HG03175 (cell line): ENCODE data around the gene BCL7C.

Experiments used
- ATAC-seq: cut with Tn5 transposase; IDR thresholded peaks from one replicate; pipeline ENCODE4 v1.9.1; 2021; ENCODE audit warnings: mild to moderate bottlenecking, moderate library complexity; ENCODE audit not compliant: unreplicated experiment

The BCL7C gene

DNA sequence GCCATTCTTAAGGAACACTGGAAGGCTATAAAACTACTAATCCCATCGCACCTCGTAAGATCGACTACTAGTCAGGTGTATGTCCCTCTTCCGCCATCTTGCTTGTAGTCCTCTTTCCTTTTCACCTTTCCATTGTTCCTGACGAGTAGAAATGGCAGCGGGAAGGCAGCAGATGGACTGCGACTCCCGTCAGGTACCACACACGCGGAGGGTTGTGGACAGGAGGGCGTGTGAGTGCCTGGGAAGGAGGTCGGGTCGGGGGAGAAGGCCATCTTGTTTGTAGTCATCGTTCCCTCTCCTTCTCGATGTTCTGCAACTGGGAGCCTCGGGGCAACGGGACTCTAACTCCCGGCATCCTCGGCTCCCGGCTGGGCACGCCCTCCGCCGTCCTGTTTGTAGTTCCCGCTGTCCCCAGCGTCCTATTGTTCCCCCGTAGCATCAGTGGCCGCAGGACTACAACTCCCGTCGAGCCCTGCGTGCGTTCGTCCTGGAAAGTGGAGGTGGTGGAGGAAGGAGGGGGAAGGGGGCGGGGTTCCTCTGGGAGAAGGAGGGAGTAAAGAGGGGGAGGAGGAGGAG, 29.2 kb upstream of the BCL7C start:
- peak; percentile 75 for ATAC-seq

DNA sequence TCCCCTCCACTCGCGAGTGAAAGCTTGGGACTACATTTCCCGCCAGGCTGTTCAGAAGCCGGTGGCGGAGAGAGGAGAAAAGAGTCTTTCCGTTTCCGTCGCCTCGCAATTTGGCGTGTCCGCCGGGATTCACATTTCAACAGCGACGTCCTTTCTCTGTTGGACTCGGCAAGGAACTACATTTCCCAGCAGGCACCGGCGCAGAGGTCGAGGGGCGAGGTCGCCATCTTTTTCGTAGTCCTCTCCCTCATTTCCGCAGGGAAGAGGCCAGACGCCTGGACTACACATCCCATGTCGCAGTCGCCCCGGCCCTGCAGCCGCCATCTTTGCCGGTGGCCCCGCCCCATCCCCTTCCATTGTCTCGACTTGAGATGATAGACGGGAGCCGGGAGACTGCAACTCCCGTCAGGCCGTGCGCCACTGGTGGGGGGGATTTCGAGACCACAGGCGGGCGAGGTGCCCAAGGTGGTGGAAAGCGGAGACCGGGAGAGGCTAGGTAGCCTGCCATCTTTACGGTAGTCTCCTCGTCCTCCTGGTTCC, 28.6 kb upstream of the BCL7C start:
- ATAC-seq = peak; percentile 75

DNA sequence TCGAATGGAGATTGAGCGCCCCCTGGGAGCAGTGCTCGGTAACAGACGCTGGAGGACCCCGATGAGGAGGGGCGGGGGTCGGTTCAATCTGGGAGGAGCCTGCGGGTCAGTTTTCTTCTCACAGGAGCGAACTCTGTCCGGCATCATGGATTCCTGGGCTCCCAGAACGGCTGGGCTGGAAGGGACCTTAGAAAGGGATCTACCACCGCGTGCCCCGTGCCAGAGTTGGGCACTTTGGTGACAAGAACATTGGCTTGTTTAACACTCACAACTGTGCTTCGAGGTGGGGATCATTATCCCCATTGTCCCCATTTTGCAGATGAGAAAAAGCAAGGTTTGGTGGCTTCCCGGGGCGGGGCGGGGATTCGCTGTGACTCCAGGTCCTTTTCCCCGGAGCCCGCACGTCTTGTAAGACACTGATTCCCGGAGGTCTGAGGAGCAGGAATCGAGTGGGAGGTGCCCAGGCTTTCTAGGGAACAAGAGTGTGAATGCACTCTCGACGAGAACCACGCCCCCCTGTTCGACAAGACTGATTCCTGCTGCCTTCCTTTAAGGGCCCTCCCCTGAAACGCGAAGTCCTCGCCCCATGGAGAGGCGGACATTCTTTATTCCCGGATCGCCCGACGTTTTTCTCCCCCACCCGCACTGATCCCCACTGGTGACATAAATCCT, 28.0 kb upstream of the BCL7C start:
- ATAC-seq = no peak

DNA sequence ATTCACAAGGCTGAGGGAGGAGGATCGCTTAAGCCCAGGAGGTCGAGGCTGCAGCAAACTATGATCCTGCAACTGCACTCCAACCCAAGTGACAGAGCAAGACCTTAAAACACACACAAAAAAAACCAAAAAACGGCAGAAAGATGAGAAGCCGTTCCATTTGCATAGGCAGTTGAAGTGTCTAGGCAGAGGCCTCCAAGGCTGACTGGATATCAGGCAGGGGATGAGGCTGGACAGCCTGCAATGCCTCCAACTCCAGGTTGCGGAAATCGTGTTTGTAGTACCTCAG, 27.5 kb upstream of the BCL7C start:
- ATAC-seq = no peak

DNA sequence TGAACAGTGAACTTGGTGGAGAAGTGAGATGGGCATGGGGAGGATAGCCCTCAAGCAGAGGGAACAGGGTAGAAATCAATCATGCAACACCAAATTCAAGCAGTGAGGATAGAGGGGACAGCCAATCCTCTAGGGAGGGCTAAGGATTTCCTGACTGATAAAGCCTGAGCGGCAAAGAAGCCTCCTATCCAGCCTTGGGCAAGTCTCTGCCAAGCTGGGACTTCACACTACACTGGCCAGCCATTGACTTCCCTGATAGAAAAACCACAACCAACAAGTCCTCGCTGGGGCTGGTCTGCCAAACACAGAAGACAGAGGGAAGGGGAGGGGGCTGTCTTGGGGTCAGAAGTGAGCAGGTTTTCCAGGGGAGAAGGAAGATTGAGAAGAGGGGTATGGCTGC, 27.0 kb upstream of the BCL7C start:
- ATAC-seq = no peak

DNA sequence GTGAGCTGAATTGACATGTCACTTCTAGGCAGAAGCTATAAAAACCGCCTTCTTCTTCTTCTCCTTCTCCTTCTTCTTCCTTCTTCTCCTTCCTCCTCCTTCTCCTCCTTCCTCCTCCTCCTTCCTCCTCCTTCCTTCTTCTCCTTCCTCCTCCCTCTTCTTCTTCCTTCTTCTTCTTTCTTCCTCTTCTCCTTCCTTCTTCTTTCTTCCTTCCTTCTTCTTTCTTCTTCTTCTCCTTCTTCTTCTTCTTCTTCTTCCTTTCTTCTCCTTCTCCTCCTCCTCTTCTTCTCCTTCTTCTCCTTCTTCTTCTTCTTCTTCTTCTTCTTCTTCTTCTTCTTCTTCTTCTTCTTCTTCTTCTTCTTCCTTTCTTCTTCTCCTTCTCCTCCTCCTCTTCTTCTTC, 24.7 kb upstream of the BCL7C start:
- no peak for ATAC-seq

DNA sequence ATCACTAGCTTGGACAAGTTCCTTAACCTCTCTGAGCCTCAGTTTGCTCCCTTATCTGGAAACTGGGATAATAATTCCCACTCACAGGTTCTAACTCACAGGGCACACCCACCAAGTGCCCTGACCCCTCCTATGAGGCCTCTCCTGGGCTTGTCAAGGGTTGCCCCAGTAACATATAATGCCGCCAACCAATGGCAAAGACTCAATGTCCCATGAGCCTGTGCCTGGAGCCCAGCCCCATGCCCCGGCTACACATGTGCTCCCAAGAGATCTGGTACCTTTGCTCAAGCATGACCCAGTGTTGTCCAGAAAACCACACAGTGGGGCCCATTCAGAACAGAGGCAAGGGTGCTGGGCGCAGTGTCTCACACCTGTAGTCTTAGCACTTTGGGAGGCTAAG, 21.0 kb upstream of the BCL7C start:
- ATAC-seq = no peak

DNA sequence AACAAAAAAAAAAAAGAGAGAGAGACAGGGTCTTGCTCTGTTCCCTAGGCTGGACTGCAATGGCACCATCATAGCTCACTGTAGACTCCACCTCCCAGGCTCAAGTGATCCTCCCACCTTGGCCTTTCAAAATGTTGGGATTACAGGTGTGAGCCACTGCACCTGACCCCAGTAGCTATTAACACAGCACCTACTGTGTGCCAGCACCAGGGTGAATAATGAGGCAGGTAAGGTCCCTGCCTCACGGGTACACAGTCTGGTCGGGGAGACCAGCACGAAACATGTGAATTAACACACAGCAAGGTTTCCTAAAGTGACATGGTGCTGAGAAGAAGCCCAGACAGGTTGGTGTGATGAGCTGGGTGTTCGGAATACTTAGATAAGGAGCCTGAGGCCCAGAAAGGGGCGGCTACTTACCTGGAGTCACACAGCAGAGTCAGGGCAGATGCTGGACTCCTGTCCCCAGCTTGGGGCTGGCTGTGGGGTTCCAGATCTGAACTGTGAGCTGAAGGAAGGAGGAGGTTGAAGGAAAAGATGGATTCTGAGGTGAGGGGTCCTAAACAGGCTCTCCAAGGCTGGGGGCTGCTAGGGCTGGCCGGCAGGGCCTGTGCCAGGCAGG, 19.0 kb upstream of the BCL7C start:
- ATAC-seq = no peak

DNA sequence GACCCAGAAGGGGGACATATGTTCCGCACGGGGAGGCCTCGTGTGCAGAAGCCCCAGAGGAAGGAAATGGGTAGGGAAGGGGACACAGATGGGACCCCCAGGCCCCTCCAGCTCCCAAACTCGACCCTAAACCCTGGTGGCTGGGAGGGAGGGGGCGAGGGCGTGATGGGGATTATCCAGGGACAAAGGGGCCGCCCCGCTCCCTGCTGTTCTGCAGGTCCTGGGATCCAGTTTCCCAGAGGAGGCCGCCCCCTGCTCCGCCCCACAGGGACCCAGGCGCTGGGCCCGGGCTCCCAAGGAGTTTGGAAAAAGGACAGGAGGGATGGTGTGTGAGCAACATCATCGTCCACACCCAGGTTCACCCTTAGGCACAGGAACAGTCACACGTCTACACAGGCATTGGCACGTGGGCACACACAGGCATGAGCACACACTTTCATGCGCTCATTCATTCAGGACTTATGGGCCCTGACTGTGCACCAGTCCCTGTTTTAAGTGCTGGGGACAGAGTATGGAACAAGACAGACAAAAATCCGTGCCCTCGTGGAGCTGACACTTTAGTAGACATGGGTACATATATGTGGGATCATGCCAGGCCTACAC, 16.7 kb upstream of the BCL7C start:
- no peak for ATAC-seq

DNA sequence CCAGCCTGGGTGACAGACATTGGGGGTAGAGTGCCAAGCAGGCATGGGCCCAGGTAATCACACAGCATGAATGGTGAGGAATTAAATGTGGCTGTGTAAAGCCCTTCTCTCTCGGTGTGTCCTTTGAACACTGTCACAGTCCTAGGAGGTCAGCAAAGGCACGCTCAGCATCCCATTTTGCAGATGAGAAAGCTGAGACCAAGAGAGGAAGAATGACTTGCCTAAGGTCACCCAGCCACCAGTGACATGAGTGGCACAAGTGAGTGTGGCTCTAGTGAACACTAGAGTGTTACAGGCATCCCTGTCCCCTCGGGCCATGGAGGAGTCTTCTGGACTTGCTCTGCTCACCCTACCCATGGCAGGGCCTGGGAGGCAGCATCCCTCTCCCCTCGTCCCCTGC, 13.2 kb upstream of the BCL7C start:
- ATAC-seq = no peak

DNA sequence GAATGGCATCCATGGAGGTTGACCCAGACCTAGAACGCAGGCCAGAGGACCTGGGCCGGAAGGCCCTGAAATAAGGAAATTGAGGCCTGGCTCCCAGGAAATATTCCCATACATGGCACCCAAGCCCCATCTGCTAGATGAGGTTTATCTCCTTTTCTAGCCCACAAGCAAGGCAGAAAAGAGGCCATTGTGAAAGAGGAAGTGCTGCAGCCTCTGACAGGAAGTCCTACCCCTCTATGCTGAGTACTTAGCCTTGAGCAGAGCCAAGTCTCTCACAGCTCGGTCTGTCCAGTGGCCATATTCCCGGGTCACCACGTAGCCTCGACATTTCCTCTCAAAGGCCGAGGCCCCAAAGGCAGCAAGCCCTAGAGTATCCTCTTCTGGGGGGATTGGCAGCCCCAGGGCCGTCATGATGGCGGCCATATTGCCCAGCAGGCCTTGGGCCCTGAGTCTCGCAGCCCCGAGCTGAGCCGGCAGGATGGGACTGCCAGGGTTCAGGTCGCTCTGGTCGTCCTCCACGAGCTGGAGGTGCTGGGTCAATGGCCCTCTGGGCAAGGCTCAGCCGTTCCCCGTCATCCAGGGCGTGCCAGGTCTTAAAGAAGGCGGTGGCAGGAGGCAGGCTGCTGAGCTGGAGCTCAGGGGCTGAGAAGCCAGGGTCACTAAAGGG, 10.4 kb upstream of the BCL7C start:
- ATAC-seq = no peak

DNA sequence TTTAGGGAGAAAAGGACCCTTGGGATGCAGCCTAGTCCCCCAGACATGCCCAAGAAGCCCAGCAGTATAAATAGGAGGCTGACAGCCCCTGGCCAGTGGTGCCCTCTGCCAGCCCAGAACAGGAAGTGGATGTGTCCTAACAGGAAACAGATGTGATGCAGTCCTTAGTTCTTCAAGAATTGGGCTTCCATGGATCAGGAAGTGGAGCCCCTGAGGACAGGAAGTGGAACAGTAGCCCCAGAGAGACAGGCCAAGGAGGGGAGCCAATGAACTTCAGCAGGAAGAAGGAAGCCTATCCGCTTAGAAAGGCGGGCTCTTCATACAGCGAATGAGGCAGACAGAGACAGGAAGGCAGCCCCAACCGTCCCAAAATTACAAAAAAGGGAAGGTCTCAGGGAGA, 9.7 kb upstream of the BCL7C start:
- no peak for ATAC-seq

DNA sequence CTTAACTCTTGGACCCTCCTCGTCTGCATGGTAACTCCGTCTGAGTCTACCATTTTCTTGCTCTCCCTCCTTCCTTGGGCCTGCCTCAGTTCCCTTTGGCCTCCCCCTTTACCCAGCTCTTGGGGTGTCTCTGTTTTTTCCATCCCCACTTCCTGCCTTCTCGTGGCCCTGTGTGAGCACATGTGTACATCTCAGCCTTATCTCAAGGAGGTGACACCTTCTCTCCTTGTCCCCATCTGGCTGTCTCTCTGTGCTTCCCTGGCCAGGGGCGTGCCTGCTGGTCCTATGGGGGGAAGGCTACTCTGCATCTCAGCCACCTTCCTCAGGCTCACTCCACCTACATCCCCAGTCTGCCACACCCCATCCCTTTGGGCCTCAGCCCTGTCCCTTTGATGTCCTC, 9.1 kb upstream of the BCL7C start:
- ATAC-seq = no peak

DNA sequence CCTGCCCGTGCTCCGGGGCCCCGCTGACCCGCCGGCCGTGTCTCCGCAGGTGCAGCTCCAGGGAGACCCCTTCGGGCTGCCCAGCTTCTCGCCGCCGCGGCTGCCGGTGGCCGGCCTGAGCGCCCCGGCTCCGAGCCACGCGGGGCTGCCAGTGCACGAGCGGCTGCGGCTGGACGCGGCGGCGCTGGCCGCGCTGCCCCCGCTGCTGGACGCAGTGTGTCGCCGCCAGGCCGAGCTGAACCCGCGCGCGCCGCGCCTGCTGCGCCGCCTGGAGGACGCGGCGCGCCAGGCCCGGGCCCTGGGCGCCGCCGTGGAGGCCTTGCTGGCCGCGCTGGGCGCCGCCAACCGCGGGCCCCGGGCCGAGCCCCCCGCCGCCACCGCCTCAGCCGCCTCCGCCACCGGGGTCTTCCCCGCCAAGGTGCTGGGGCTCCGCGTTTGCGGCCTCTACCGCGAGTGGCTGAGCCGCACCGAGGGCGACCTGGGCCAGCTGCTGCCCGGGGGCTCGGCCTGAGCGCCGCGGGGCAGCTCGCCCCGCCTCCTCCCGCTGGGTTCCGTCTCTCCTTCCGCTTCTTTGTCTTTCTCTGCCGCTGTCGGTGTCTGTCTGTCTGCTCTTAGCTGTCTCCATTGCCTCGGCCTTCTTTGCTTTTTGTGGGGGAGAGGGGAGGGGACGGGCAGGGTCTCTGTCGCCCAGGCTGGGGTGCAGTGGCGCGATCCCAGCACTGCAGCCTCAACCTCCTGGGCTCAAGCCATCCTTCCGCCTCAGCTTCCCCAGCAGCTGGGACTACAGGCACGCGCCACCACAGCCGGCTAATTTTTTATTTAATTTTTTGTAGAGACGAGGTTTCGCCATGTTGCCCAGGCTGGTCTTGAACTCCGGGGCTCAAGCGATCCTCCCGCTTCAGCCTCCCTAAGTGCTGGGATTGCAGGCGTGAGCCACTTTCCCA, 8.4 kb upstream of the BCL7C start:
- no peak for ATAC-seq

DNA sequence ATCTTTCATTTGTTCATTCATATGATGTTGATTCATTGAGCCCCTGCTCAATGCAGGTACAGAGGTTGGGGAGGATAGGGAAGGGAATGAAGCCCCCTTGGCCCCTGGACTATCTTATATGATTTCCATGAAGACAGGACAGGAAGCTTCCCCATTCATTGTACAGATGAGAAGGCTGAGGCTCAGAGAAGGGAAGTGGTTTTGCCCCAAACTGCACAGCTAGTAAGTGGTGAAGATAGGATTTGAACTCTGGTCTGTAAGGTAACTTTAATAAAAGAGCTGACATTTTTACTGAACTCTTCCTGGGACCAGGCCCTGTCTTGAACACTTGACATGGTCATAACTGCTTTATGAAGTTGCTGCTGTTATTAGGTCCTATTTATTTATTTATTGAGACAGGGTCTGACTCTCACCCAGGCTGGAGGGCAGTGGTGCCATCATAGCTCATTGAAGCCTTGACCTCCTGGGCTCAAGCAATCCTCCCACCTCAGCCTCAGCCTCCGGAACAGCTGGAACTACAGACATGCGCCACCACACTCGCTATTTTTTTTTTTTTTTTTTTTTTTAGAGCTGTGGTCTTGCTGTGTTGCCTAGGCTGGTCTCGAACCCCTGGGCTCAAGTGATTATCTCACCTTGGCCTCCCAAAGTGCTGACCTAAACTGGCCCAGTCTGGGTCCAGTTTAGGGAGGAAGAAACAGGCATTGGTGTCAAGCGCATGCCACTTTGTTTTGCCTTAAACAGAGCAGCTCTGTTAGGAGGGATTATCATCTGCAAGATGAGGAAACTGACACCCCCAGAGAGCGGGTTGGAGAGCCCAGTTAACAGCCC, 7.5 kb upstream of the BCL7C start:
- no peak for ATAC-seq

DNA sequence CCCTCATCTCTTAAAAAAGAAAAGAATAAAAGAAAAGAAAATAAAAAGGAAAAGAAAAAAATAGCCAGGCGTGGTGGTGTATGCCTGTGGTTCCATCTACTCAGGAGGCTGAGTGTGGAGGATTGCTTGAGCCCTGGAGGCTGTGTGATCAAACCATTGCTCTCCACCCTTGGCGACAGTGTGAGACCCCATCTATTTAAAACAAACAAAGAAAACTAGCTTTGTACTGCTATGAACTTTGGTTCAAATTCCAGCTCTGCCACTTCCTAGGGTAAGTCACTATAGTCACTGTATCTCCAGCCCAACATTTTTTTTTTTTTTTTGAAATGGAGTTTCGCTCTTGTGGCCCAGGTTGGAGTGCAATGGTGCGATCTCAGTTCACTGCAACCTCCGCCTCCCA, 6.7 kb upstream of the BCL7C start:
- ATAC-seq = no peak

DNA sequence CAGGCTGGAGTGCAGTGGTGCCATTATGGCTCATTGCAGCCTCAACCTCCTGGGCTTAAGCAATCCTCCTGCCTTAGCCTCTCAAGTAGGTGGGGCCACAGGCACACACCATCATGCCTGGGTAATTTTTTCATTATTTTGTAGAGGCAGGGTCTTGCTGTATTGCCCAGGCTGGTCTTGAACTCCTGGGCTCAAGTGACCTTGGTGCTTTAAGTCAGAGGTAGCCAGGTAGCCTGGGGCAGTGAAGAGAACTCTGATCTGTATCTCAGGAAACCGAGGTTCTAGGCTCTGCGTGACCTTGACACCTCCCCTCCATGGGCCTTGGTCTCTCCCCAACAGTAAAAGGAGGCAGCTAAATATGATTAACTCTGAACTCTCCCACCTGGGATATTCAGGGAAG, 5.9 kb upstream of the BCL7C start:
- ATAC-seq = no peak

DNA sequence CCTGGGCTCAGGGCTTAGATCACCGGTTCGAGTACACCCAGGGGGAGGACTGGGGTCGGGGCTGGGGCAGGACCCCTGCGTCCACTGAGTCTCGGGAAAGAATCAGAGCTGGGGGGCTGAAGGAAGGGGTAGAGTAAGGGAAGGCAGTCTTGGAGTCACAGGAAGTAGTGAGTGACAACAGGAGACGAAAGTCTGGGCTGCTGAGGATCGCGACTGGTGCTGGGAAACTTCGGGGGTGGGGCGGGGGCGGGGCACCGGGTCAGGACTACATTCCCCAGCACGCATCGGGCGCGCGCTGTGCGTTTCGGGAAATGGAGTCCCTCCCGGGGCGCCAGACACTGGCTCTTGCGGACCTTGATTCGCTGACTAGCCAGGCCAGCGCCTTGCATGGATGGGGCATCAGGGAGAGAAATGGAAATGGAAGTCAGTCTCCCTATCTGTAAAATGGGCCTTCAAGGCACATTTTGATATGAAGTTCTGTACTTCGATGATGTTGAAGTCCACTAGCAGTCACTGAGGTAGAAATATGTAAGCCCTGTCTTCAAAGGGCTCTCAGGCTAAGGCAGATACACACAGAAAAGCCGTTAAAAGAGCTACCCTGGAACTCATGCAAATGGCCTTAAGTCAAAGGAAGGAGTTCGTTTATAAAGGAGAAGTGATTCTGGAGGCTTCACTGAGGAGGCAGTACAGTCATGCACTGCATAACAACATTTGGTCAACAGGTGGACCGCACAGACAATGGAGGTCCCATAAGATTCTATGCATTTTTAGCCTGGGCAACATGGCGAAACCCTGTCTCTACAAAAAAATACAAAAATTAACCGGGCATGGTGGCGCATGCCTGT, 3.2 kb upstream of the BCL7C start:
- no peak for ATAC-seq
